ENCODE measurements around the gene CHPT1. TPM values are rescaled to one million over a fixed set of nuclear protein-coding genes. Genes with fewer than 3 reads are reported as not detected.

CHPT1 gene
- total and polyA plus RNA-seq, 8 donors = 26.8 to 69.0 (median 30.4) TPM

DNA sequence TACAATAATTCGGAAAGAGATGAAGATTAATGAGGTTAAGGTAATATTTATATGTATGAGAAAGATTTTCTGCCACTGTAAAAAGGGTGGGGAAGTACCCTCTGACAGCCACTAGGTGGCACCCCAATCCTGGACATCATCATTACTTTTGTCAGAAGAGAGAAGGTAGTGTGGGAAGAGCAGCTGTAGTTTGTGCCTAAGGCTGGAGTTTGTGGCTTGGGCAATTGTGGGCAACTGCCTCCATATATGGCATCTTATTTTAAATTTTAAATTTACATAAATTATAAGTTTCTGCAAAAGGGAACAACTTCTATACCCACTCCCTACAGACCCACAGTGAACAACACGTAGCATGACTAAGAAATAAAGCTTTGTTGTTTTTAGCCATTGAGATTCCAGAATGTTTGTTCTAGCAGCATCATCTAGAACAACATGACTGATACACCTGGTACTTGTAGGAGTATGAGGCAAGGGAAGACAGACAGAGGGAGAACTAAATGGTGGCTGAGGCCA is 76.3 kb downstream of the CHPT1 start:
- Histone ChIP-seq H3K36me3 (peaks cover 0 to 16% of the 10 kb centered on the region in 2 donors), H3K27me3 (no peaks in the 10 kb centered on the region), H3K4me1 (peaks cover 0 to 42% of the 10 kb centered on the region in 2 donors), H3K27ac (no peak overlapping the region), H3K9me3 (no peaks in the 10 kb centered on the region), H3K4me3 (no peak overlapping the region)
- peak; percentile 93 to 94 for TF ChIP-seq CTCF (IDR thresholded peaks at IDR 0.05)
- DNase-seq (peak in 3 of 4 donors; percentile 38 to 68 (median 59)), ATAC-seq (peak; percentile 96)
- intact Hi-C loops (cut with DNase I) = loop anchor here (2.0 to 10.0 kb wide), 3 partner anchors 57 to 69 kb away; partner anchors contain the start of gene GNPTAB (in 2 of the 2)

DNA sequence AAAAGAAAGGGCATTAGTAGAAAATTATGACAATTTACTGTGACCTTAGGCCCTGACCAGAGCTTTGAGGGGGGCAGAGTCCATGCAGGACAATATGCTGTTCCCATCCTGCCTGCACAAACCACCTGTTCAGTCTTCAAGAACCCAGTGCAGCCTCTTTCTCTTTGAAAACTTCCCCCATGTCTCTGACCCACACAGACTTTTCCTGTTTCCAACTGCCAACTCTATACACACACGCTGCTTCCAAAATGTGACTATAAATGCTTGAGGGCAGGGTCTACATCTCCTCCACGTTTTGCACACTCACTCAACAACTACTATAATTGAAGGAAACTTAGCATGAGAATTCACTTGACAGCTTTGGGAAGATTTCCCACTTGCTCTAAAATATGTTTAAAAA is 78.4 kb downstream of the CHPT1 start:
- intact Hi-C loops (cut with DNase I) = loop anchor here (2.0 to 10.0 kb wide), 2 partner anchors 55 to 59 kb away; partner anchors contain the start of gene GNPTAB (in 2 of the 2)

DNA sequence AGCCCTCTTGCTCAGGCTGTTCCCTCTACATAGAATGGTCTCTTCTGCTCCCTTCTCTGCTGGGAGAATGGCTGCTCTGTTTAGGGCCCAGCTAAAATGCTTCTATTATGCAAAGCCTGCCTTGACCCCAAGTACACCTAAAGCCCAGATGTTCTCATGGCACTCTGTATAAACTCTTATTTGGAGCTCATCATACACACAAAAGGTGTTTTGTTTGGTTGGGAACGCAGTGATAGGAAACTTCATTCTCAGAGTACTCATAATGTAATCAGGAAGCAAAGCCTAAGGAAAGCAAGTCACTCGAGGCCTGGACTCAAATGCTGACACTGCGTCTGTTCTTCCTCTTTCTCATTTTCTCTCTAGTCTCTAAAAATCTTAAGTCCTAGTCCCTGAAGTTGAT is 80.0 kb downstream of the CHPT1 start:
- peak overlapping the region; percentile 14 to 65 for H3K27ac ChIP-seq
- peaks cover 0 to 49% of the 10 kb centered on the region in 2 donors for H3K4me1 ChIP-seq
- intact Hi-C loops (cut with DNase I) = loop anchor here in 1 of 2 donors (10.0 kb wide), 1 partner anchor 57 kb away; the partner anchor contains the start of gene GNPTAB
- DNase-seq = no peak
- no peak overlapping the region for H3K4me3 ChIP-seq
- peak; percentile 41 for ATAC-seq
- peaks cover 0 to 12% of the 10 kb centered on the region in 2 donors for H3K36me3 ChIP-seq
- no peaks in the 10 kb centered on the region for H3K27me3 ChIP-seq
- no peak for TF ChIP-seq CTCF (IDR thresholded peaks at IDR 0.05)
- H3K9me3 ChIP-seq = no peaks in the 10 kb centered on the region

More for the DNA sequence above, 78.4 kb downstream of the CHPT1 start:
- no peak for TF ChIP-seq CTCF (IDR thresholded peaks at IDR 0.05)
- no peak for ATAC-seq
- H3K36me3 ChIP-seq = peaks cover 0 to 12% of the 10 kb centered on the region in 2 donors
- H3K4me1 ChIP-seq = peaks cover 0 to 57% of the 10 kb centered on the region in 2 donors
- DNase-seq = no peak
- H3K4me3 ChIP-seq = no peak overlapping the region
- H3K27me3 ChIP-seq = no peaks in the 10 kb centered on the region
- no peaks in the 10 kb centered on the region for H3K9me3 ChIP-seq
- H3K27ac ChIP-seq = no peak overlapping the region

GRCh38 chr12:101777978-101778377 is 80.5 kb downstream of the CHPT1 start:
- Histone ChIP-seq H3K36me3 (peaks cover 0 to 12% of the 10 kb centered on the region in 2 donors), H3K9me3 (no peaks in the 10 kb centered on the region), H3K27me3 (no peaks in the 10 kb centered on the region), H3K4me1 (peaks cover 0 to 44% of the 10 kb centered on the region in 2 donors), H3K27ac (peak overlapping the region; percentile 14 to 65), H3K4me3 (no peak overlapping the region)
- intact Hi-C loops (cut with DNase I) = loop anchor here in 1 of 2 donors (10.0 kb wide), 1 partner anchor 57 kb away; the partner anchor contains the start of gene GNPTAB
- DNase-seq (no peak), ATAC-seq (no peak)
- TF ChIP-seq CTCF (IDR thresholded peaks at IDR 0.05) = no peak

Other genes starting within 250 kb of the CHPT1 start
- gene SPIC, start 222.3 kb upstream of the CHPT1 start, total RNA-seq = under 1 TPM in 1 of 2 donors, not detected in 1; 0.39 TPM
- gene SPIC, start 222.3 kb upstream of the CHPT1 start, polyA plus RNA-seq (ENCODE audit: insufficient read length in 6 of 6) = not detected
- gene MYBPC1, start 102.7 kb upstream of the CHPT1 start, total RNA-seq = under 1 TPM; 0.06 to 0.24 TPM
- under 1 TPM in 3 of 6 donors, not detected in 3; 0.10 to 0.20 (median 0.17) TPM for gene MYBPC1, start 102.7 kb upstream of the CHPT1 start, polyA plus RNA-seq (ENCODE audit: insufficient read length in 6 of 6)
- under 1 TPM; 0.23 to 0.76 TPM for gene SYCP3, start 41.8 kb downstream of the CHPT1 start, total RNA-seq
- 1 to 10 TPM; 1.1 to 2.5 (median 1.2) TPM for gene SYCP3, start 41.8 kb downstream of the CHPT1 start, polyA plus RNA-seq (ENCODE audit: insufficient read length in 6 of 6)
- gene GNPTAB, start 133.3 kb downstream of the CHPT1 start, total RNA-seq = 10 to 100 TPM; 64.8 to 68.9 TPM
- 10 to 100 TPM; 42.7 to 52.3 (median 50.8) TPM for gene GNPTAB, start 133.3 kb downstream of the CHPT1 start, polyA plus RNA-seq (ENCODE audit: insufficient read length in 6 of 6)
- gene DRAM1, start 179.9 kb downstream of the CHPT1 start, total RNA-seq = 100 to 1,000 TPM; 115 to 167 TPM
- 10 to 100 TPM; 19.6 to 29.2 (median 24.4) TPM for gene DRAM1, start 179.9 kb downstream of the CHPT1 start, polyA plus RNA-seq (ENCODE audit: insufficient read length in 6 of 6)